Measurements from ENCODE around the gene OR2W1.

OR2W1 gene

GRCh38 chr6:29071831-29072723 is 27.1 kb upstream of the OR2W1 start:
- H3K27me3 Mint-ChIP-seq (ENCODE audit: low read depth, poor library complexity) = peaks cover 19% of the 10 kb centered on the region
- H3K36me3 Mint-ChIP-seq (ENCODE audit: low read depth) = no peaks in the 10 kb centered on the region
- DNase-seq = peak; percentile 38
- no peaks in the 10 kb centered on the region for H3K4me1 Mint-ChIP-seq
- no peak overlapping the region for H3K27ac Mint-ChIP-seq
- peak; percentile 82 for TF ChIP-seq CTCF (IDR thresholded peaks at IDR 0.05)
- H3K4me3 Mint-ChIP-seq = no peak overlapping the region
- peaks cover 17% of the 10 kb centered on the region for H3K9me3 Mint-ChIP-seq

GRCh38 chr6:29051680-29052079 is 6.7 kb upstream of the OR2W1 start:
- Mint-ChIP-seq H3K27me3 (ENCODE audit: low read depth, poor library complexity) (peaks cover 23% of the 10 kb centered on the region), H3K4me3 (no peak overlapping the region), H3K9me3 (peaks cover 12% of the 10 kb centered on the region), H3K4me1 (no peaks in the 10 kb centered on the region), H3K36me3 (ENCODE audit: low read depth) (no peaks in the 10 kb centered on the region), H3K27ac (no peak overlapping the region)
- DNase-seq = no peak
- no peak for TF ChIP-seq CTCF (IDR thresholded peaks at IDR 0.05)

GRCh38 chr6:29035951-29036350 is 9.0 kb downstream of the OR2W1 start:
- H3K9me3 Mint-ChIP-seq = no peaks in the 10 kb centered on the region
- DNase-seq = no peak
- TF ChIP-seq CTCF (IDR thresholded peaks at IDR 0.05) = no peak
- no peaks in the 10 kb centered on the region for H3K4me1 Mint-ChIP-seq
- no peaks in the 10 kb centered on the region for H3K36me3 Mint-ChIP-seq (ENCODE audit: low read depth)
- H3K4me3 Mint-ChIP-seq = no peak overlapping the region
- H3K27ac Mint-ChIP-seq = no peak overlapping the region
- H3K27me3 Mint-ChIP-seq (ENCODE audit: low read depth, poor library complexity) = peaks cover 7% of the 10 kb centered on the region

GRCh38 chr6:29028821-29029220 is 16.2 kb downstream of the OR2W1 start:
- no peak for TF ChIP-seq CTCF (IDR thresholded peaks at IDR 0.05)
- no peaks in the 10 kb centered on the region for H3K36me3 Mint-ChIP-seq (ENCODE audit: low read depth)
- no peak overlapping the region for H3K27ac Mint-ChIP-seq
- H3K9me3 Mint-ChIP-seq = no peaks in the 10 kb centered on the region
- no peak overlapping the region for H3K4me3 Mint-ChIP-seq
- no peaks in the 10 kb centered on the region for H3K4me1 Mint-ChIP-seq
- peaks cover 36% of the 10 kb centered on the region for H3K27me3 Mint-ChIP-seq (ENCODE audit: low read depth, poor library complexity)
- no peak for DNase-seq

GRCh38 chr6:29025927-29026585 is 18.9 kb downstream of the OR2W1 start:
- Mint-ChIP-seq H3K4me1 (no peaks in the 10 kb centered on the region), H3K36me3 (ENCODE audit: low read depth) (no peaks in the 10 kb centered on the region), H3K4me3 (no peak overlapping the region), H3K9me3 (peaks cover 10% of the 10 kb centered on the region), H3K27me3 (ENCODE audit: low read depth, poor library complexity) (peaks cover 41% of the 10 kb centered on the region), H3K27ac (no peak overlapping the region)
- DNase-seq = no peak
- TF ChIP-seq CTCF (IDR thresholded peaks at IDR 0.05) = no peak

All from nephron progenitor cell (in vitro differentiated cells).